OCI-LY1 (cell line): ENCODE measurements around the gene CCDC187.

ENCODE experiments used
- H2AFZ ChIP-seq: fragments of 200-600 bp; sonication (generic), shearing (Covaris generic); 2 replicates; pipeline ENCODE4 v1.6.0; 2014; ENCODE audit warnings: antibody characterized with exemption, mild to moderate bottlenecking, low read length
- H3F3A ChIP-seq: fragments of 200-600 bp; sonication (generic), shearing (Covaris generic); 2 replicates; pipeline ENCODE4 v1.6.0; 2014; ENCODE audit warnings: mild to moderate bottlenecking, antibody characterized with exemption, low read length, moderate library complexity; ENCODE audit not compliant: insufficient read depth
- H3K27ac ChIP-seq: fragments of 200-600 bp; sonication (generic); 2 replicates; pipeline ENCODE4 v1.5.1; 2014; ENCODE audit warnings: low read length, mixed run types, mild to moderate bottlenecking, low read depth; ENCODE audit not compliant: poor library complexity, severe bottlenecking
- H3K27me3 ChIP-seq: fragments of 200-600 bp; sonication (generic); 2 replicates; pipeline ENCODE4 v1.6.0; 2014; ENCODE audit warnings: antibody characterized with exemption, mild to moderate bottlenecking, low read length, moderate library complexity; ENCODE audit not compliant: insufficient read depth
- H3K36me3 ChIP-seq: fragments of 200-600 bp; sonication (generic); 2 replicates; pipeline ENCODE4 v1.6.1; 2014; ENCODE audit warnings: mild to moderate bottlenecking, antibody characterized with exemption, low read length, moderate library complexity, mixed read lengths; ENCODE audit not compliant: insufficient read depth
- H3K4me1 ChIP-seq: fragments of 200-600 bp; sonication (generic); 2 replicates; pipeline ENCODE4 v1.5.1; 2014; ENCODE audit warnings: mild to moderate bottlenecking, low read length, moderate library complexity; ENCODE audit not compliant: insufficient read depth, severe bottlenecking
- H3K4me2 ChIP-seq: fragments of 200-600 bp; sonication (generic), shearing (Covaris generic); 2 replicates; pipeline ENCODE4 v1.6.1; 2014; ENCODE audit warnings: low read length
- H3K4me3 ChIP-seq: fragments of 200-600 bp; sonication (generic); 2 replicates; pipeline ENCODE4 v1.5.1; 2014; ENCODE audit warnings: low read length, low read depth, mild to moderate bottlenecking, mixed read lengths; ENCODE audit not compliant: poor library complexity, severe bottlenecking
- H3K79me2 ChIP-seq: fragments of 200-600 bp; shearing (Covaris generic); 2 replicates; pipeline ENCODE4 v1.6.1; 2016; ENCODE audit warnings: mixed run types, low read length, mixed read lengths; ENCODE audit not compliant: insufficient read depth
- H3K9ac ChIP-seq: fragments of 200-600 bp; sonication (generic), shearing (Covaris generic); 2 replicates; pipeline ENCODE4 v1.6.1; 2014; ENCODE audit warnings: mild to moderate bottlenecking, low read length, mixed read lengths
- H3K9me2 ChIP-seq: fragments of 200-600 bp; sonication (generic), shearing (Covaris generic); 2 replicates; pipeline ENCODE4 v1.6.1; 2014; ENCODE audit warnings: low read depth, mild to moderate bottlenecking, low read length, mixed read lengths
- H3K9me3 ChIP-seq: fragments of 200-600 bp; shearing (Covaris generic); 2 replicates; pipeline ENCODE4 v1.6.1; 2014; ENCODE audit warnings: low read length, mixed read lengths
- H4K20me1 ChIP-seq: fragments of 200-600 bp; sonication (generic), shearing (Covaris generic); 2 replicates; pipeline ENCODE4 v1.6.0; 2016; ENCODE audit warnings: mild to moderate bottlenecking, low read length; ENCODE audit not compliant: insufficient read depth
- CTCF ChIP-seq: fragments of 200-600 bp; sonication (generic), shearing (Covaris generic); IDR thresholded peaks from 2 replicates; pipeline ENCODE4 v1.5.1; 2017; ENCODE audit warnings: mild to moderate bottlenecking, antibody characterized with exemption, low read length, moderate library complexity, mixed read lengths
- EZH2 ChIP-seq: fragments of 200-600 bp; sonication (generic), shearing (Covaris generic); IDR thresholded peaks from 2 replicates; pipeline ENCODE4 v1.8.0; 2017; ENCODE audit warnings: borderline replicate concordance, mixed run types, mild to moderate bottlenecking, antibody characterized with exemption, low read length, moderate library complexity, mixed read lengths

CCDC187 gene

GRCh38 chr9:136247947-136248637 is 55.8 kb downstream of the CCDC187 start:
- H3K4me3 ChIP-seq, result no peak overlapping the region
- peaks cover 19% of the 10 kb centered on the region for H3K27me3 ChIP-seq
- no peak overlapping the region for H3K4me2 ChIP-seq
- 0 out of 2 replicates have a peak, but pooled peaks cover 4% of the 10 kb centered on the region for H3K36me3 ChIP-seq
- no peaks in the 10 kb centered on the region for H3K9me3 ChIP-seq
- no peaks in the 10 kb centered on the region for H4K20me1 ChIP-seq
- H3K27ac ChIP-seq, result no peak overlapping the region
- no peaks in the 10 kb centered on the region for H3K9me2 ChIP-seq
- H3K4me1 ChIP-seq, result peaks cover 24% of the 10 kb centered on the region
- H3K79me2 ChIP-seq, result peaks cover 11% of the 10 kb centered on the region
- no peak overlapping the region for H3K9ac ChIP-seq
- TF ChIP-seq EZH2, result no peak
- no peak for TF ChIP-seq CTCF
- H2AFZ ChIP-seq, result no peak overlapping the region
- H3F3A ChIP-seq, result peaks cover 8% of the 10 kb centered on the region; the same call in 1 of the 2 replicates

- peaks cover 16% of the 10 kb centered on the region for H3K79me2 ChIP-seq
- H3K36me3 ChIP-seq, result peaks cover 7% of the 10 kb centered on the region; the same call in 1 of the 2 replicates
- no peak overlapping the region for H3K9ac ChIP-seq
- H4K20me1 ChIP-seq, result no peaks in the 10 kb centered on the region
- H3K27me3 ChIP-seq, result peaks cover 19% of the 10 kb centered on the region
- TF ChIP-seq EZH2 (no peak), CTCF (no peak)
- H3K9me3 ChIP-seq, result no peaks in the 10 kb centered on the region
- peaks cover 9% of the 10 kb centered on the region; the same call in 1 of the 2 replicates for H3F3A ChIP-seq
- no peak overlapping the region for H2AFZ ChIP-seq
- H3K9me2 ChIP-seq, result no peaks in the 10 kb centered on the region
- H3K27ac ChIP-seq, result no peak overlapping the region
- H3K4me1 ChIP-seq, result peaks cover 30% of the 10 kb centered on the region
- no peak overlapping the region for H3K4me3 ChIP-seq
- H3K4me2 ChIP-seq, result no peak overlapping the region
Measured at GRCh38 chr9:136247551-136247916, 56.4 kb downstream of the CCDC187 start.

GRCh38 chr9:136246849-136247550 is 56.9 kb downstream of the CCDC187 start:
- Histone ChIP-seq H3K9me2 (no peaks in the 10 kb centered on the region), H3K36me3 (peaks cover 13% of the 10 kb centered on the region), H3K9ac (no peak overlapping the region), H3K4me3 (no peak overlapping the region), H3K9me3 (no peaks in the 10 kb centered on the region), H3K27ac (no peak overlapping the region), H3K27me3 (peaks cover 19% of the 10 kb centered on the region), H2AFZ (no peak overlapping the region), H3K4me1 (peaks cover 35% of the 10 kb centered on the region), H3K4me2 (no peak overlapping the region), H4K20me1 (no peaks in the 10 kb centered on the region), H3F3A (peaks cover 9% of the 10 kb centered on the region; the same call in 1 of the 2 replicates), H3K79me2 (peaks cover 21% of the 10 kb centered on the region)
- TF ChIP-seq EZH2, result no peak
- no peak for TF ChIP-seq CTCF
